ENCODE data around the gene PACSIN1.

PACSIN1 gene

DNA sequence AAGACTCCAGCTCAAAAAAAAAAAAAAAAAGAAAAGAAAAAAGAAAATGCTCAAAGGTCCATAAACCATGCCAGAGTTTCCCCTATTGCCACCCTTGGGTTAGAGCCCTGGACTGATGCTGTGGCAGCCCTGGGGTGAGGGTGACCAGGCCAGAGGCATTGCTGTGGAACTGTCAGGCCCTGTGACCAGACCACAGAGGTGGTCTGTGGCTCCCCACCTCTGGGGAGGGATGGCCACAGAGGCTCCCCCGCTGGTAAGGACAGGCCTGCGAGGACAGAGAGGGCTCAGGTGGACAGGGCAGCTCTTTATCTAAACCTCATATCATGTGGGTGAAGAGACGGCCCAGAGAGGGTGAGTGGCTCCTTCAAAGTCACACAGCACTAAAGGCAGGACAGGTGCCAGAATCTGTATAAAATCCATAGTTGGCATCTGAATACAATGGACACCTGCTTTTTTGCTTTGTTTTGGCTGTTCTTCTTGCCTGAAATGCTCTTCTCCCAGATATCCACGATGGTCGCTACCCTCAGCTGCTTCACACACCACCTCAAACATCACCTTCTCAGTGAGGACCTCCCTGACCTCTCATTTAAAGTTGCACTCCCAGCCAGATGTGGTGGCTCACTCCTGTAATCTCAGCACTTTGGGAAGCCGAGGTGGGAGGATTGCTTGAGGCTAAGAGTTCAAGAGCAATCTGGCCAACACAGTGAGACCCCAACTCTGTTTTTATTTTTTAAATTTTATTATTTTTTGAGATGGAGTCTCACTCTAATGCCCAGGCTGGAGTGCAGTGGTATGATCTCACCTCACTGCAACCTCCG, 112.8 kb downstream of the PACSIN1 start:
- Histone ChIP-seq H3K4me1 (no peaks in the 10 kb centered on the region), H3K27me3 (no peaks in the 10 kb centered on the region), H3K9me3 (no peaks in the 10 kb centered on the region; the same call in 1 of the 2 replicates), H3K4me3 (ENCODE audit: low read depth, low read length) (no peak overlapping the region), H3K36me3 (no peaks in the 10 kb centered on the region)
- no peak for DNase-seq
- TF ChIP-seq, protein P1, sequence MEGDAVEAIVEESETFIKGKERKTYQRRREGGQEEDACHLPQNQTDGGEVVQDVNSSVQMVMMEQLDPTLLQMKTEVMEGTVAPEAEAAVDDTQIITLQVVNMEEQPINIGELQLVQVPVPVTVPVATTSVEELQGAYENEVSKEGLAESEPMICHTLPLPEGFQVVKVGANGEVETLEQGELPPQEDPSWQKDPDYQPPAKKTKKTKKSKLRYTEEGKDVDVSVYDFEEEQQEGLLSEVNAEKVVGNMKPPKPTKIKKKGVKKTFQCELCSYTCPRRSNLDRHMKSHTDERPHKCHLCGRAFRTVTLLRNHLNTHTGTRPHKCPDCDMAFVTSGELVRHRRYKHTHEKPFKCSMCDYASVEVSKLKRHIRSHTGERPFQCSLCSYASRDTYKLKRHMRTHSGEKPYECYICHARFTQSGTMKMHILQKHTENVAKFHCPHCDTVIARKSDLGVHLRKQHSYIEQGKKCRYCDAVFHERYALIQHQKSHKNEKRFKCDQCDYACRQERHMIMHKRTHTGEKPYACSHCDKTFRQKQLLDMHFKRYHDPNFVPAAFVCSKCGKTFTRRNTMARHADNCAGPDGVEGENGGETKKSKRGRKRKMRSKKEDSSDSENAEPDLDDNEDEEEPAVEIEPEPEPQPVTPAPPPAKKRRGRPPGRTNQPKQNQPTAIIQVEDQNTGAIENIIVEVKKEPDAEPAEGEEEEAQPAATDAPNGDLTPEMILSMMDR (IDR thresholded peaks at IDR 0.05; ENCODE audit: low read depth, low read length), result no peak

- DNase-seq, result no peak
- Histone ChIP-seq H3K27me3 (no peaks in the 10 kb centered on the region), H3K36me3 (no peaks in the 10 kb centered on the region), H3K9me3 (no peaks in the 10 kb centered on the region; the same call in 1 of the 2 replicates), H3K4me1 (no peaks in the 10 kb centered on the region), H3K4me3 (ENCODE audit: low read depth, low read length) (no peak overlapping the region)
- TF ChIP-seq, protein P1 (IDR thresholded peaks at IDR 0.05; ENCODE audit: low read depth, low read length), result no peak
Observed at GRCh38 chr6:34580707-34581560, 115.1 kb downstream of the PACSIN1 start.

GRCh38 chr6:34581561-34581920, 115.7 kb downstream of the PACSIN1 start:
- TF ChIP-seq, protein P1 (IDR thresholded peaks at IDR 0.05; ENCODE audit: low read depth, low read length), result no peak
- no peaks in the 10 kb centered on the region; the same call in 1 of the 2 replicates for H3K9me3 ChIP-seq
- H3K4me1 ChIP-seq, result no peaks in the 10 kb centered on the region
- no peak for DNase-seq
- no peaks in the 10 kb centered on the region for H3K36me3 ChIP-seq
- H3K4me3 ChIP-seq (ENCODE audit: low read depth, low read length), result no peak overlapping the region
- no peaks in the 10 kb centered on the region for H3K27me3 ChIP-seq

DNA sequence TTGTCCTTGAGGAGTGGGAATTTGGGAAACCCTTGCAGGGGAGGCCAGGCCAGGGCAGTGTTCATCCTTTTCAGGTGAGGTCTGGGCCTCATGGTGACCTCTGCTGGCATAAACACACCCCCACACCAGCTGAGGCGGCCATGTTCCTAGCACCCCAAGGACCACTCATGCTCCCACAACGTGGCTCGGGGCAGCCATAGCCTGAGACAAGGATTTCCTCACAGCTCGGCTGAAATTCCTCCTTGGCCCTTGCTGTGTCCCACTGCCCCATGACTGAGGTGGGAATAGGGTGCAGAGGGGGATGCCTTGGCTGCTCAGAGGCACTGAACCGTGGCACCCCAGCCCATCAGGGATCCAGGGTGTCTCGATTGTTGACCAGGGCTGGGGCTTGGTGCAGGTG, 117.6 kb downstream of the PACSIN1 start:
- Histone ChIP-seq H3K27me3 (no peaks in the 10 kb centered on the region), H3K9me3 (no peaks in the 10 kb centered on the region), H3K36me3 (no peaks in the 10 kb centered on the region), H3K4me3 (ENCODE audit: low read depth, low read length) (no peak overlapping the region), H3K4me1 (no peaks in the 10 kb centered on the region)
- TF ChIP-seq, protein P1 (IDR thresholded peaks at IDR 0.05; ENCODE audit: low read depth, low read length), result peak; percentile 43
- no peak for DNase-seq

GRCh38 chr6:34583861-34584604, 118.2 kb downstream of the PACSIN1 start:
- DNase-seq, result no peak
- no peaks in the 10 kb centered on the region for H3K9me3 ChIP-seq
- H3K36me3 ChIP-seq, result no peaks in the 10 kb centered on the region
- no peak overlapping the region for H3K4me3 ChIP-seq (ENCODE audit: low read depth, low read length)
- no peaks in the 10 kb centered on the region for H3K4me1 ChIP-seq
- TF ChIP-seq, protein P1 (IDR thresholded peaks at IDR 0.05; ENCODE audit: low read depth, low read length), result no peak
- H3K27me3 ChIP-seq, result no peaks in the 10 kb centered on the region
